ENCODE data around the gene MAPKAPK3.

MAPKAPK3 gene

GRCh38 chr3:50628601-50629000, 11.7 kb downstream of the MAPKAPK3 start:
- DNase-seq, result no peak

GRCh38 chr3:50630394-50630793, 13.4 kb downstream of the MAPKAPK3 start:
- DNase-seq, result no peak

- no peak for DNase-seq
These were observed 13.9 kb downstream of the MAPKAPK3 start for GRCh38 chr3:50630877-50631276.

- no peak for DNase-seq
These were observed 15.5 kb downstream of the MAPKAPK3 start for GRCh38 chr3:50632450-50632849.

- DNase-seq, result no peak
These were observed 16.4 kb downstream of the MAPKAPK3 start for GRCh38 chr3:50633230-50633790.

- no peak for DNase-seq
These were observed 18.1 kb downstream of the MAPKAPK3 start for GRCh38 chr3:50635066-50635465.

- no peak for DNase-seq
These were observed 20.1 kb downstream of the MAPKAPK3 start for GRCh38 chr3:50637011-50637410.

GRCh38 chr3:50637945-50638344, 21.0 kb downstream of the MAPKAPK3 start:
- DNase-seq, result no peak

- DNase-seq, result no peak
These were observed 22.1 kb downstream of the MAPKAPK3 start for GRCh38 chr3:50639055-50639494.

- no peak for DNase-seq
These were observed 25.4 kb downstream of the MAPKAPK3 start for GRCh38 chr3:50642382-50642781.

- DNase-seq, result no peak
These were observed 27.6 kb downstream of the MAPKAPK3 start for GRCh38 chr3:50644561-50644960.

GRCh38 chr3:50645378-50645777, 28.4 kb downstream of the MAPKAPK3 start:
- DNase-seq, result no peak

GRCh38 chr3:50648313-50648712, 31.4 kb downstream of the MAPKAPK3 start:
- DNase-seq, result no peak

GRCh38 chr3:50648944-50649343, 32.0 kb downstream of the MAPKAPK3 start:
- DNase-seq, result no peak

GRCh38 chr3:50649451-50649931, 32.5 kb downstream of the MAPKAPK3 start:
- no peak for DNase-seq

- DNase-seq, result no peak
These were observed 33.1 kb downstream of the MAPKAPK3 start for GRCh38 chr3:50650018-50650417.

GRCh38 chr3:50651445-50651844, 34.5 kb downstream of the MAPKAPK3 start:
- DNase-seq, result no peak

GRCh38 chr3:50651920-50652529, 35.1 kb downstream of the MAPKAPK3 start:
- DNase-seq, result no peak

- no peak for DNase-seq
These were observed 35.8 kb downstream of the MAPKAPK3 start for GRCh38 chr3:50652709-50653108.

- DNase-seq, result no peak
These were observed 37.1 kb downstream of the MAPKAPK3 start for GRCh38 chr3:50653937-50654595.

- DNase-seq, result peak; percentile 19
These were observed 38.3 kb downstream of the MAPKAPK3 start for GRCh38 chr3:50655009-50655830.

- DNase-seq, result no peak
These were observed 39.7 kb downstream of the MAPKAPK3 start for GRCh38 chr3:50656417-50657195.

- DNase-seq, result no peak
These were observed 40.5 kb downstream of the MAPKAPK3 start for GRCh38 chr3:50657407-50657806.
